Heart right ventricle (tissue), 16 donors: ENCODE data around the gene BABAM2. TPM values are rescaled to one million over a fixed set of nuclear protein-coding genes. Genes with fewer than 3 reads are reported as not detected.
"Not testable (repeated sequence)": the region's sequence is repeated elsewhere in the genome, so short reads cannot be mapped to it uniquely, and the experiment has no call there.

Experiments used
- ATAC-seq, 8 donors: fragments of 200-7000 bp; cut with Tn5 transposase; one replicate each; pipeline ENCODE4 v1.9.1; 2020; ENCODE audit warnings: mild to moderate bottlenecking in 8 of 8, moderate library complexity in 8 of 8, moderate number of reproducible peaks in 1 of 8
- DNase-seq, 2 donors: peaks; one replicate each; pipeline ENCODE4 v3.0.0-alpha.2; 2020
- H3K27ac ChIP-seq, 10 donors: fragments of 200-600 bp; sonication (generic) in 2 of 10; one replicate each; pipeline versions ENCODE4 v1.5.0 to v1.8.0; 2020 to 2022; ENCODE audit warnings: mild to moderate bottlenecking in 3 of 10
- H3K27me3 ChIP-seq, 7 donors: fragments of 200-600 bp; one replicate each; pipeline ENCODE4 v1.8.0; 2021 to 2022; ENCODE audit warnings: mild to moderate bottlenecking in 2 of 7
- H3K36me3 ChIP-seq, 9 donors: fragments of 200-600 bp; sonication (generic) in 1 of 9; one replicate each; pipeline versions ENCODE4 v1.5.0 to v1.8.0; 2020 to 2022; ENCODE audit warnings: mild to moderate bottlenecking in 2 of 9
- H3K4me1 ChIP-seq, 9 donors: fragments of 200-600 bp; sonication (generic) in 1 of 9; one replicate each; pipeline versions ENCODE4 v1.5.0 to v1.8.0; 2020 to 2022; ENCODE audit warnings: mild to moderate bottlenecking in 4 of 9
- H3K4me3 ChIP-seq, 10 donors: fragments of 200-600 bp; sonication (generic) in 2 of 10; one replicate each; pipeline versions ENCODE4 v1.5.0 to v1.8.0; 2020 to 2022; ENCODE audit warnings: mild to moderate bottlenecking in 7 of 10, moderate library complexity in 2 of 10
- H3K9me3 ChIP-seq, 11 donors: fragments of 200-600 bp in 10 of 11; sonication (generic) in 2 of 11; one replicate each; pipeline versions ENCODE4 v1.5.0 to v1.8.0; 2013 to 2022; ENCODE audit warnings: mild to moderate bottlenecking in 2 of 11, control low read depth in 1 of 11, moderate library complexity in 1 of 11
- WGBS, 2 donors: extraction: QIAGEN DNeasy Blood & Tissue Kit; methylation state at CpG; one replicate each; pipeline ENCODE4 v1.1.7; 2013; ENCODE audit warnings: inconsistent platforms in 1 of 2; 5-methylcytosine and 5-hydroxymethylcytosine counted together
- intact Hi-C, 10 donors: fragments of 100-400 bp; cut with DNase I; formaldehyde crosslinking; loops; one replicate each; pipeline versions ENCODE4 v1.11.1 to v1.14.2; 2022
- polyA plus RNA-seq, 2 donors: library from polyadenylated mRNA; stranded (reverse); fragments of 200-250 nt; gene quantifications; one replicate each; pipeline ENCODE4 v1.2.3, GENCODE V29; 2013
- total RNA-seq, 10 donors: library from RNA; stranded (reverse); fragmentation: NEBNext Ultra II Directional in 3 of 10; extraction: Animal tissue kit (Norgen Biotek cat#: 25700) in 3 of 10; gene quantifications; one replicate each; pipeline versions ENCODE4 v1.2.1 to v1.2.4, GENCODE V29; 2021 to 2023
- TF ChIP-seq, protein P1 (sequence below), 9 donors: fragments of 200-600 bp; sonication (generic) in 2 of 9; IDR thresholded peaks; one replicate each; pipeline versions ENCODE4 v1.5.0 to v1.8.0; 2021 to 2022; ENCODE audit warnings: antibody characterized with exemption in 9 of 9, mild to moderate bottlenecking in 5 of 9, moderate library complexity in 1 of 9
- donor health status: Arrhythmogenic right ventricular cardiomyopathy.
- donor health status: ischemic (EF 13 %, LVEDD 7.1; RV severe dilation, severe dysfunction).
- donor health status: healthy with polysubstance abuse.
- donor health status: DM: no; HTN: yes; CAD: no.
- donor health status: DM: no; HTN: no; CAD: no.
- donor health status: ischemic (EF 25% LVEDD 6.9; RV normal size, moderate dysfunction).
- donor health status: ischemic (EF 25% LVEDD 5.7; RV mildly dilated, moderate dysfunction).
- donor health status: healthy.
- donor health status: DM: yes; HTN: yes; CAD: no.
- donor health status: Ischemic cardiomyopathy.
- donor health status: ischemic (EF 35%, LVEDD 5.7; RV mildly dilated, moderate dysfunction).
- donor health status: nonischemic (EF 11% LVEDD 7.7; RV severe dilation, severe dysfunction).
- donor health status: DM: yes; HTN: yes; CAD: no.
- donor health status: PGD.
- donor health status: ischemic (EF 29% LVEDD 5.4; RV normal size, mild dysfunction).
- donor health status: nonischemic (EF 23%, LVEDD 6.1; RV moderate dilation, normal function).

Gene BABAM2
- total and polyA plus RNA-seq, 12 donors, result 13.3 to 83.4 (median 65.9) TPM

DNA sequence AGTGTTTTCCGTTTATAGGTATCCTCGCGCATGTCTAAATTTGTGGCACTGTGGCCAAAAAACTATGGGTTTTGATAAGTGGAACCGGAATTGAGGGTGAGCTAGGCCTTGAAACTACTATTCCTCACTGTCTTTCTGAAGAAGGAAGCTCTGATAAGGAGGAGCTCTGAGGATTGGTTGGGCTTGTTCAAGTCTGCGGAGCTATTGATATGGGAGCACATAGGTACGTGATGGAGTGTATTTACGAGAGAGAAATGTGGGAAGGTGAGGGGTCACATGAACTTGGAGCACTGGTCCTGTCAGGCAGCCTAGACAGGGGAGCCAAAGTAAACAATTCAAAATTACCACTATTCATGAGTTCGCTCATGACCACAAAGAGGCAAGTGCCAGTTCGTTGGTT lies 131.4 kb downstream of the BABAM2 start:
- Histone ChIP-seq H3K4me1 (no peaks in the 10 kb centered on the region), H3K27ac (no peak overlapping the region), H3K27me3 (no peaks in the 10 kb centered on the region), H3K9me3 (peaks cover 0 to 7% (median 0%) of the 10 kb centered on the region in 11 donors), H3K36me3 (peaks cover 0 to 15% (median 11%) of the 10 kb centered on the region in 9 donors), H3K4me3 (no peak overlapping the region)
- TF ChIP-seq, protein P1, sequence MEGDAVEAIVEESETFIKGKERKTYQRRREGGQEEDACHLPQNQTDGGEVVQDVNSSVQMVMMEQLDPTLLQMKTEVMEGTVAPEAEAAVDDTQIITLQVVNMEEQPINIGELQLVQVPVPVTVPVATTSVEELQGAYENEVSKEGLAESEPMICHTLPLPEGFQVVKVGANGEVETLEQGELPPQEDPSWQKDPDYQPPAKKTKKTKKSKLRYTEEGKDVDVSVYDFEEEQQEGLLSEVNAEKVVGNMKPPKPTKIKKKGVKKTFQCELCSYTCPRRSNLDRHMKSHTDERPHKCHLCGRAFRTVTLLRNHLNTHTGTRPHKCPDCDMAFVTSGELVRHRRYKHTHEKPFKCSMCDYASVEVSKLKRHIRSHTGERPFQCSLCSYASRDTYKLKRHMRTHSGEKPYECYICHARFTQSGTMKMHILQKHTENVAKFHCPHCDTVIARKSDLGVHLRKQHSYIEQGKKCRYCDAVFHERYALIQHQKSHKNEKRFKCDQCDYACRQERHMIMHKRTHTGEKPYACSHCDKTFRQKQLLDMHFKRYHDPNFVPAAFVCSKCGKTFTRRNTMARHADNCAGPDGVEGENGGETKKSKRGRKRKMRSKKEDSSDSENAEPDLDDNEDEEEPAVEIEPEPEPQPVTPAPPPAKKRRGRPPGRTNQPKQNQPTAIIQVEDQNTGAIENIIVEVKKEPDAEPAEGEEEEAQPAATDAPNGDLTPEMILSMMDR (IDR thresholded peaks at IDR 0.05), result no peak
- ATAC-seq (no peak), DNase-seq (no peak)
- WGBS, 2 donors, result 94% methylated on average over 9 of the region's 9 CpGs
- intact Hi-C loops, result no loop called here

GRCh38 chr2:28025123-28025522 lies 134.6 kb downstream of the BABAM2 start:
- intact Hi-C loops, result no loop called here
- peaks cover 0 to 2% (median under 1%) of the 10 kb centered on the region in 9 donors for H3K4me1 ChIP-seq
- H3K4me3 ChIP-seq, result no peak overlapping the region
- TF ChIP-seq, protein P1 (IDR thresholded peaks at IDR 0.05), result no peak
- 97 to 98% methylated on average over 4 of the region's 4 CpGs for WGBS, 2 donors
- H3K27ac ChIP-seq, result no peak overlapping the region
- ATAC-seq (no peak), DNase-seq (no peak)
- no peaks in the 10 kb centered on the region for H3K27me3 ChIP-seq
- peaks cover 0 to 31% (median 13%) of the 10 kb centered on the region in 9 donors for H3K36me3 ChIP-seq
- peaks cover 0 to 5% (median 0%) of the 10 kb centered on the region in 11 donors for H3K9me3 ChIP-seq

DNA sequence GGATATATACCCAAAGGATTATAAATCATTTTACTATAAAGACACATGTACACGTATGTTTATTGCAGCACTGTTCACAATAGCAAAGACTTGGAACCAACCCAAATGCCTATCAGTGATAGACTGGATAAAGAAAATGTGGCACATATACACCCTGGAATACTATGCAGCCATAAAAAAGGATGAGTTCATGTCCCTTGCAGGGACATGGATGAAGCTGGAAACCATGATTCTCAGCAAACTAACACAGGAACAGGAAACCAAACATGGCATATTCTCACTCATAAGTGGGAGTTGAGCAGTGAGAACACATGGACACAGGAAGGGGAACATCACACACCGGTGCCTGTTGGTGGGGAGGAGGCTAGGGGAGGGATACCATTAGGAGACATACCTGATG lies 135.7 kb downstream of the BABAM2 start:
- intact Hi-C loops, DNase-seq, H3K4me3 ChIP-seq, H3K9me3 ChIP-seq, H3K27me3 ChIP-seq, ATAC-seq, H3K27ac ChIP-seq: not testable (repeated sequence)
- Histone ChIP-seq H3K36me3 (peaks cover 0 to 31% (median 13%) of the 10 kb centered on the region in 9 donors), H3K4me1 (peaks cover 0 to 13% (median 10%) of the 10 kb centered on the region in 9 donors)
- 96 to 100% methylated on average over 2 of the region's 2 CpGs for WGBS, 2 donors

- Histone ChIP-seq H3K36me3 (peaks cover 0 to 31% (median 13%) of the 10 kb centered on the region in 9 donors), H3K27ac (no peak overlapping the region), H3K9me3 (peaks cover 0 to 5% (median 0%) of the 10 kb centered on the region in 11 donors), H3K4me3 (no peak overlapping the region), H3K27me3 (no peaks in the 10 kb centered on the region), H3K4me1 (peaks cover 0 to 18% (median 10%) of the 10 kb centered on the region in 9 donors)
- DNase-seq (no peak), ATAC-seq (no peak)
- TF ChIP-seq, protein P1 (IDR thresholded peaks at IDR 0.05), result no peak
- intact Hi-C loops, result no loop called here
- 95 to 96% methylated on average over 7 of the region's 7 CpGs for WGBS, 2 donors
Observed at GRCh38 chr2:28028025-28028424, 137.5 kb downstream of the BABAM2 start.

DNA sequence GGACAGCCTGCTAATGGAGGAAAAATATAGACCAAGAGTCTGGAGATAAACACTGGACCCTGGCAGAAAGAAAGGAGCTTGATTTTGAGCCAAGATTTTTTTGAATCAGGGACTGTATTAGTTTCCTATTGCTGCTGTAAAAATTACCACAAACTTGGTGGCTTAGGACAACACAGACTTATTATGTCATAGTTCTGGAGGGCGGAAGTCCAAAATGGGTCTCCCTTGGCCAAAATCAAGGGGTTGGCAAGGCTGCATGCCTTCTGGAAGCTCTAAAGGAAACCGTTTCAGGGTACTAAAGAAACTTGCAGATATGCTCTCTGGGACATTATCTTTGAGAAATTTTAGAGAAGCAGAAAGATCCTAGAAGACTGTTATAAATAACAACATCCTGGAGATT lies 140.1 kb downstream of the BABAM2 start:
- TF ChIP-seq, protein P1 (IDR thresholded peaks at IDR 0.05), result no peak
- DNase-seq, result no peak
- Histone ChIP-seq H3K4me3 (no peak overlapping the region), H3K36me3 (peaks cover 0 to 26% (median 9%) of the 10 kb centered on the region in 9 donors), H3K9me3 (peaks cover 0 to 5% (median 0%) of the 10 kb centered on the region in 11 donors), H3K27ac (peak overlapping the region in 4 of 10 donors; percentile 2 to 65 (median 19)), H3K4me1 (peaks cover 0 to 33% (median 13%) of the 10 kb centered on the region in 9 donors), H3K27me3 (no peaks in the 10 kb centered on the region)
- ATAC-seq, result peak in 4 of 8 donors; percentile 16 to 49 (median 32)
- intact Hi-C loops, result no loop called here
- 52% methylated on average over 2 of the region's 2 CpGs for WGBS, 2 donors
